ENCODE results near the gene TBC1D5. TPM values are rescaled to one million over a fixed set of nuclear protein-coding genes. Genes with fewer than 3 reads are reported as not detected.

The TBC1D5 gene
- total and polyA plus RNA-seq, 2 of the 8 experiments (the other 6 are each of a cell fraction or from before 2014, with no cell fraction given) = 11.0 to 22.9 TPM

DNA sequence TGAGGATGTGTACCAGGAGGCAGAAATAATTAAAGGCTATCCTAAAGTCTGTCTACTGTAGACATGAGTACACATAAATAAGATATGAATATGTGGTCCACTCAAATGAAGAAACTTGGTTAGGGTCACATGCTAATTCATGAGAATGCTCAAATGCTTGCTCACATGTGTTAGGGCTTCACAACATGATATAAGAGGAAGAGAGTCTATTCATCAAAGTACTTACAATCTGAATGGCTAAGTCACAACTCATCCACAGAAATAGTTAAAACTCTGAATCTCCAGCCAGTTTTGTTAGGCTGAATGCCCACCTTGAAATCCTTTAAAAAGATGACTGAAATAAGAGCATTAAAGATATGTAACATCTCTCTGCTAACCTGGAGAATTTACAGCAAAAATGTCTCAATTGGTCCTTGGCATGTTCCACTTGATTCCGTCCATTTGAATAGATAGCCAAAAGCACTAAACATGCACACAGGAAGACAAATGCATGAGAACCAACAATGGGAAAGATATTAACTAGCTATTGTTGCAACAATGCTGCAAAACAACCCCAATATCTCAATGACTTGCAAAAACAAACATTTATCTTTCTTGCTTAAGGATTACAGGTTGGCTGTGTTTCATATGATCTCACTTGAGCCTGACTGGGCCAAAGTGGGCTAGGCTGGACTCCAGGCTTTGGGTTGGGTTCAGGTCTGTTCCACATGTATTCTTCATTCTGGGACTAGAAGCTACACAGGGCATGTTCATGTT is 10.6 kb upstream of the TBC1D5 start:
- no peak overlapping the region for H3K4ac ChIP-seq (replicated peaks; ENCODE audit: insufficient read length, low read depth, low read length)
- H3K4me3 ChIP-seq (ENCODE audit: extremely low read depth in 1 of 4, insufficient read depth in 2 of 4, low read depth in 3 of 4, low read length in 4 of 4) = no peak overlapping the region
- no peak overlapping the region for H3K9ac ChIP-seq (replicated peaks in 1 of 4; ENCODE audit: extremely low read depth in 1 of 4, low read depth in 3 of 4, low read length in 3 of 4)
- H4K5ac ChIP-seq (ENCODE audit: insufficient read length, low read depth, low read length) = no peak overlapping the region
- H3K23me2 ChIP-seq (ENCODE audit: low read depth, low read length) = no peaks in the 10 kb centered on the region
- DNase-seq (ENCODE audit: low read depth in 1 of 2, low spot score in 2 of 2) (no peak), FAIRE-seq (no peak)
- H3K23ac ChIP-seq (ENCODE audit: insufficient read length) = no peak overlapping the region
- no peak overlapping the region for H4K91ac ChIP-seq (replicated peaks; ENCODE audit: insufficient read length, low read length)
- H2BK12ac ChIP-seq (ENCODE audit: low read depth, low read length) = no peak overlapping the region
- no peak overlapping the region for H3K14ac ChIP-seq (ENCODE audit: insufficient read length)
- H3K9me3 ChIP-seq (ENCODE audit: insufficient read depth in 2 of 2, low read depth in 1 of 2, low read length in 1 of 2) = no peaks in the 10 kb centered on the region
- H2AK5ac ChIP-seq (ENCODE audit: low read depth, low read length) = no peak overlapping the region
- no peaks in the 10 kb centered on the region for H3K79me2 ChIP-seq (ENCODE audit: control insufficient read depth in 1 of 2, insufficient read depth in 2 of 2, low read length in 2 of 2)
- H2BK15ac ChIP-seq (ENCODE audit: low read length) = no peak overlapping the region
- no peaks in the 10 kb centered on the region for H3K4me1 ChIP-seq (replicated peaks in 1 of 4; ENCODE audit: control insufficient read depth in 3 of 4, insufficient read depth in 4 of 4, low read length in 3 of 4)
- H3K27ac ChIP-seq (ENCODE audit: low read depth, low read length) = no peak overlapping the region
- no peak overlapping the region for H2BK120ac ChIP-seq (replicated peaks; ENCODE audit: low read depth, low read length)
- no peak overlapping the region for H3K56ac ChIP-seq (replicated peaks; ENCODE audit: insufficient read length, low read depth, low read length)
- CTCF ChIA-PET (ENCODE audit: partially characterized antibody) = interaction anchor here (0.6 kb wide), 2 partner anchors 32 to 673 kb away, joined by 3 read pairs; no protein-coding TSS in a partner anchor
- H3K18ac ChIP-seq (ENCODE audit: extremely low read depth, low read length) = no peak overlapping the region
- H2BK5ac ChIP-seq (ENCODE audit: low read depth, low read length) = no peak overlapping the region
- no peaks in the 10 kb centered on the region for H3K36me3 ChIP-seq (ENCODE audit: control insufficient read depth in 2 of 4, insufficient read depth in 4 of 4, low read length in 3 of 4)
- 91% methylated on average over 1 of the region's 1 CpG; no CpG with 5 or more reads in 1 of the 2 experiments for WGBS, 2 experiments (ENCODE audit: extremely low coverage in 1 of 2, insufficient coverage in 1 of 2, insufficient read length in 1 of 2, insufficient replicate concordance in 2 of 2, low coverage in 1 of 2, low lambda C conversion rate in 2 of 2, missing lambda C conversion rate in 1 of 2)
- no peaks in the 10 kb centered on the region for H3K79me1 ChIP-seq (ENCODE audit: low read depth, low read length)
- no peak overlapping the region for H2BK20ac ChIP-seq (ENCODE audit: low read length)
- H3K4me2 ChIP-seq (ENCODE audit: insufficient read depth in 1 of 2, low read depth in 2 of 2, low read length in 2 of 2) = no peak overlapping the region
- no peaks in the 10 kb centered on the region for H4K20me1 ChIP-seq (replicated peaks in 1 of 2; ENCODE audit: control insufficient read depth in 1 of 2, insufficient read depth in 2 of 2, low read length in 2 of 2)
- H2AFZ ChIP-seq (ENCODE audit: low read length) = no peak overlapping the region
- H3K27me3 ChIP-seq (replicated peaks in 1 of 4; ENCODE audit: control insufficient read depth in 3 of 4, extremely low read depth in 1 of 4, insufficient read depth in 3 of 4, low read length in 3 of 4) = no peaks in the 10 kb centered on the region
- H4K8ac ChIP-seq (ENCODE audit: extremely low read depth, insufficient read depth, low read length) = no peak overlapping the region
- POLR2A ChIA-PET (ENCODE audit: partially characterized antibody) = interaction anchor here (0.8 kb wide), 1 partner anchor 10 kb away, joined by 3 read pairs; the partner anchor contains the start of gene TBC1D5
- TF ChIP-seq RXRA (IDR thresholded peaks at IDR 0.05; ENCODE audit: insufficient read depth, low read depth, low read length) (no peak), POLR2A (IDR thresholded peaks at IDR 0.05; ENCODE audit: control extremely low read depth in 1 of 2, low read depth in 2 of 2, low read length in 2 of 2) (no peak), RBBP5 (IDR thresholded peaks at IDR 0.05; ENCODE audit: borderline replicate concordance, low read depth, low read length) (no peak), ZNF274 (IDR thresholded peaks at IDR 0.05; ENCODE audit: borderline replicate concordance, extremely low read depth, low read length) (no peak), CTBP2 (IDR thresholded peaks at IDR 0.05; ENCODE audit: borderline replicate concordance, insufficient read depth, insufficient read length, low read length) (no peak), FOSL1 (IDR thresholded peaks at IDR 0.05; ENCODE audit: insufficient read depth, low read depth, low read length) (no peak), MAX (IDR thresholded peaks at IDR 0.05) (no peak), JUN (IDR thresholded peaks at IDR 0.05; ENCODE audit: low read depth, low read length) (no peak), KDM4A (IDR thresholded peaks at IDR 0.05; ENCODE audit: low read depth, low read length, severe bottlenecking) (no peak), TAF7 (optimal IDR thresholded peaks at IDR 0.05; ENCODE audit: borderline replicate concordance, low read depth, low read length) (no peak), SIRT6 (IDR thresholded peaks at IDR 0.05; ENCODE audit: low read length) (no peak)
- TF ChIP-seq, protein P1, sequence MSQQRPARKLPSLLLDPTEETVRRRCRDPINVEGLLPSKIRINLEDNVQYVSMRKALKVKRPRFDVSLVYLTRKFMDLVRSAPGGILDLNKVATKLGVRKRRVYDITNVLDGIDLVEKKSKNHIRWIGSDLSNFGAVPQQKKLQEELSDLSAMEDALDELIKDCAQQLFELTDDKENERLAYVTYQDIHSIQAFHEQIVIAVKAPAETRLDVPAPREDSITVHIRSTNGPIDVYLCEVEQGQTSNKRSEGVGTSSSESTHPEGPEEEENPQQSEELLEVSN (IDR thresholded peaks at IDR 0.05) = no peak
